IPS-18a (cell line): Measurements from ENCODE around the gene C21orf58.

Experiments
- H3K27ac ChIP-seq: one replicate; pipeline ENCODE4 v1.5.1; 2013; ENCODE audit warnings: low read length
- H3K27me3 ChIP-seq: one replicate; pipeline ENCODE4 v1.6.1; 2013; ENCODE audit warnings: mild to moderate bottlenecking, low read length; ENCODE audit not compliant: control insufficient read depth, insufficient read depth
- H3K36me3 ChIP-seq: one replicate; pipeline ENCODE4 v1.6.1; 2013; ENCODE audit warnings: low read depth, low read length; ENCODE audit not compliant: control insufficient read depth
- H3K4me1 ChIP-seq: one replicate; pipeline ENCODE4 v1.6.1; 2013; ENCODE audit warnings: low read depth, low read length; ENCODE audit not compliant: control insufficient read depth
- H3K4me3 ChIP-seq: one replicate; pipeline ENCODE4 v1.5.1; 2013; ENCODE audit warnings: low read length
- H3K9ac ChIP-seq: one replicate; pipeline ENCODE4 v1.6.1; 2013; ENCODE audit warnings: mild to moderate bottlenecking, low read length, moderate library complexity
- H3K9me3 ChIP-seq: one replicate; pipeline ENCODE4 v1.6.1; 2013; ENCODE audit warnings: low read depth, low read length; ENCODE audit not compliant: control insufficient read depth

The C21orf58 gene

DNA sequence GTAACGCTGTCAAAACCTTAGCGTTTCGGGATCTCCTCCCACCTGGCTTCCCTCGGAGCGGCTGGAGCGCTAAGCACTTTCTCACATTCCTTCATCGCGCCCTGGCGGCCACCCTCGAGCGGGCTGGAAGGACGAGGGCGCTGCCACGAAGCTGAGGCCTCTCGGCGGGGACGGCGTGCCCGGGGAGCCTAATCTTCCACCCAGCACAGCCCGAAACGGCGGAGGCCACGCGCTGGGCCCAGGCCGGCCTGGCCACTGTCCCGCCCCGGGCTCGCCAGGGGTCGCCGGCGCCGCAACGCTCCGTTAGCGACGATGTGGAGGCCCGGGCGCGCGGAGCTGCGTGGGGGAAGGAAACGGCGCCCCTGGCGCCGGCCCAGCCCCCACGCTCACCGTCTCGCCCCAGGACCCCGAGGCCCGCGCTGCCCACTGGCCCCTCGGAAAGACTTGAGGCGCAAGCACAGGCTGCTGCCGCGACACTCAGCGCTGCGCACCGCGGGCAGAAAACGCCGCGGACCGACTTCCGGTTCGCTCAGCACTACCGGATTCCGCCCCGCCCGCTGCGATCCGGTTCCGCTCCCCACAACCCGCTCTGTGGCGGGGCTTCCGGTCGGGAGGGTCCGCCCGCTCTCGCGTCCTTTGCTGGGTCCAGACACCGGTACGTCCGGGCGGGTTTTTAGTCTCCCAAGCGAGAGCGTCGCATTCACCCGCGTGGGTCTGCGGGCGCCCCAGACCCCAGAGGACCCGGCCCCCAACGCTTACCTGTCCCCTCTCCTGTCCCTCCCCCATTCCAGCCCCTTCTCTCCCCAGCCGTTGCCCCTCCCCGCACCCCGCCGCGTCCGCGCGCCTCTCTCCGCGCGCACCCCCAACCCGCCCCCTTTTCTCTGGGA, 37.7 kb downstream of the C21orf58 start, which contains the start of gene YBEY:
Gene YBEY, plus strand, starts transcription at position 582 of the 887 bp plus-strand sequence. CDS start 572 bp downstream, outside the sequence.
- peaks cover 10% of the 10 kb centered on the region for H3K36me3 ChIP-seq

DNA sequence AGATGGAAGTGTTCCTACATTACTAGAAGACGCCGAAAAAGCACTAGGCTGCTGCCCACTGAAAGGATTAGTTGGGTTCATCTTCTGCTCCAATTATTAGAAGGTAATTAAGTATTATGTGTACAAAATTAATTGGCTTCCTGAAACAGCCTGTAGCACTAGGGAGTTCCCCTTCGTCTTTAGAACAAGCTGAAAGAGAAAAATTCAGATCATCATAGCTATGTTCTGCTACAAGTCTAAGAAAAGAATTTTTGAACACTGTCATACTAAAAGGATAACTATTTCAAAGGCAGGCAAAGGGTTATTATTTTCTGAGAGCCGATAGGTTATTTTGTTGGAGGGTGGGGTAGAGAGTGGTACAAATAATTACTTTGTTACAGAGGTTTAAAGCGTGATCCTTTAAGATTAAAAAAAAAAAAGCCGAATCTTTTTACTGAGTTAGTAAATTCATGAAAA, 38.4 kb downstream of the C21orf58 start, which contains the start of gene MCM3AP:
Gene MCM3AP, minus strand, starts transcription at position 406 of the 456 bp plus-strand sequence. Its CDS starts 325 bp downstream, at position 81.
- H3K27me3 ChIP-seq, result no peaks in the 10 kb centered on the region
- H3K4me3 ChIP-seq, result peak within 1 kb of the TSS; percentile 99
- peak within 1 kb of the TSS; percentile 84 for H3K9ac ChIP-seq
- H3K9me3 ChIP-seq, result no peaks in the 10 kb centered on the region
- H3K4me1 ChIP-seq, result peaks cover 8% of the 10 kb centered on the region
- peaks cover 13% of the 10 kb centered on the region for H3K36me3 ChIP-seq
- peak within 1 kb of the TSS; percentile 71 for H3K27ac ChIP-seq

More for the DNA sequence above, 37.7 kb downstream of the C21orf58 start, which contains the start of gene YBEY:
- Histone ChIP-seq H3K4me1 (peaks cover 8% of the 10 kb centered on the region), H3K9ac (peak within 1 kb of the TSS; percentile 84), H3K9me3 (no peaks in the 10 kb centered on the region), H3K27me3 (no peaks in the 10 kb centered on the region), H3K4me3 (peak within 1 kb of the TSS; percentile 99), H3K27ac (peak within 1 kb of the TSS; percentile 71)

DNA sequence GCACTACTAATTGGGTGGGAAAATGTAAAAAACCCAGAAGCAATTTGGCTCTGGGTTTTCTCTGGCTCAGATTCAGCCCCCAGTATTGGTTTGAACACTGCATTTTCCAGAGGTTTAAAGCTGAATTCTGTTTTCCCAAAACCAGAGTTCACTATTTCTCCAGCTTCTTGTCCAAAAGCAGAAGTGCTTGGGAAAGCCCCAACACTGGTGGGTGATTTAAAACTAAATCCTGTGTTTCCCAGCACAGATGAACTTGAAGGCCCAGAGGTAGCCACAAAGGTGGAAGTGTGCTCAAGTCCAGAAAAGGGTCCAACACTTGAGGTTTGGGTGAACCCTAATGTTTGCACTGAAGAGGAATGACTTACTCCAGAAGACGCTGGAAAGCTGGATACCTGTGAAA, 38.9 kb downstream of the C21orf58 start:
- Histone ChIP-seq H3K36me3 (peaks cover 17% of the 10 kb centered on the region), H3K27ac (no peak overlapping the region), H3K9me3 (no peaks in the 10 kb centered on the region), H3K4me1 (peaks cover 8% of the 10 kb centered on the region), H3K4me3 (peak overlapping the region; percentile 99), H3K9ac (no peak overlapping the region), H3K27me3 (no peaks in the 10 kb centered on the region)

DNA sequence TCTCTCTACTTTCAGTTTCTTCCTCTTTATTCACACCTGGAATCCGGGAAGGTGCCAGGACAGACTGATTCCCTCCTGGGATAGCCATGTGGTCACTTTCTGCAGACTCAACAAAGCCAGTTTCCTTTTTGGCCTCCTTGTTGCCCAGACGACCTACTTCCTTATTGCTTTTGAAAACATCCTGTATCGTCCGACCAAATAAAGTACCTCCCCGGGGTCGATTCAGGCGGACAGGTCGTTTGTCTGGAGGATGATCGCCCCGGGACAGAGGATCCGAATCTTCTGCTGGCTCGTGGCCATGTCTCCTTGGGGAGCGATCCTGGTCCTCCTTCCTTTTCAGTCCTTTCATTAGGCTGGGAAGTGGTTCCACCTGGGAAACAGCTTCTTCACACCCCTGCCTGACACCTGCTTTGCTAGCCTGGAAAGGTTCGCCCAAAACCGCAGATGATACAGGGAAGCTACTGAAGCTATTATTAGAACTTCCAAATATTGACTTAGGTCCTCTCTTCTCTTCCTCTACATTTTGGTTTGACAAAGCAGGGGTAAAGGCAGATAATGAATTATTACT, 39.5 kb downstream of the C21orf58 start:
- no peaks in the 10 kb centered on the region for H3K9me3 ChIP-seq
- H3K27ac ChIP-seq, result no peak overlapping the region
- peaks cover 8% of the 10 kb centered on the region for H3K4me1 ChIP-seq
- no peak overlapping the region for H3K9ac ChIP-seq
- peak overlapping the region; percentile 0 for H3K4me3 ChIP-seq
- H3K27me3 ChIP-seq, result no peaks in the 10 kb centered on the region
- H3K36me3 ChIP-seq, result peaks cover 23% of the 10 kb centered on the region

DNA sequence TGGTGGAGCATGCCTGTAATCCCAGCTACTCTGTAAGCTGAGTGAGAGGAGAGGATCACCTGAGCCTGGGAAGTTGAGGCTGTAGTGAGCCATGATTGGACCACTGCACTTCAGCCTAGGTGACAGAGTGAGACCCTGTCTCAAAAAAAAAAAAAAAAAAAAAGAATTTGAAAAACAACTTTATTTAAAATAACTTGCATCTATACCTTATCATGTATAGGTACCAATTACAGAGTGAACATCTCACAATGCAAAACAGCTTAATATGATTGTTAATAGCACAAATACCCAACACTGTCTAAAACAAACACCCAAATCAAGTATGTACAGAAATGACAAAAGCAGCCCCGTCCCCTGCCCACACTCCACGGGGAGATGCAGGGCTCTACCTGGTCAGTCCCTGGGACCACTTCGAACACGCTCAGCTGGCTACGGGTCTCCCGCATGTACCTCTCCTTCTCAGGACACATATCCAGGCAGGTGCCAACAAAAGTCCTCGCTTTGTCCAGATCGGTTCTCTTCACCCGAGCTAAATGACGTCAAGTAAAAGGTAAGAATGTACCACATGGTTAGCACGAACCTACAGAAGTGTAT, 48.8 kb downstream of the C21orf58 start:
- H3K27ac ChIP-seq, result no peak overlapping the region
- no peaks in the 10 kb centered on the region for H3K27me3 ChIP-seq
- H3K4me1 ChIP-seq, result no peaks in the 10 kb centered on the region
- peaks cover 87% of the 10 kb centered on the region for H3K36me3 ChIP-seq
- H3K9me3 ChIP-seq, result no peaks in the 10 kb centered on the region
- no peak overlapping the region for H3K9ac ChIP-seq
- H3K4me3 ChIP-seq, result no peak overlapping the region

DNA sequence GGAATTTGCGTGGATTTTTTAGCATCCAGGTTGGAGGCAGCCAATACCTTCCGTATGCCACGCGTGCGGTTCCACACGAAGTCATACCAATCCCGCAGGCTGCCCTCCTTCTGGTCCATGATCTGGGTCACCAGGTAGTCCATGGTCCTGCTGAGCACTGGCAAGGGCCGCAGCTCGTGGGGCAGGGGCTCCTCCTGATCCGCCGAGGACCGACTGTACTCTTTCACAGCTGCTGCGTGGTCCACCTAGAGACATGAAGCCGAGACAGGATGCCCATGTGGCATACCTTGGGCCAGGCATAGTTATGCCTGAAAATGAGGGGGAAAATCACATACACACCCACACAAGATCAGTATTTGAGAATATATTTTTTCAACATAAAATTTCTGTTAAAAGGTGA, 50.3 kb downstream of the C21orf58 start:
- no peaks in the 10 kb centered on the region for H3K9me3 ChIP-seq
- H3K9ac ChIP-seq, result no peak overlapping the region
- H3K27me3 ChIP-seq, result no peaks in the 10 kb centered on the region
- H3K4me3 ChIP-seq, result no peak overlapping the region
- no peak overlapping the region for H3K27ac ChIP-seq
- no peaks in the 10 kb centered on the region for H3K4me1 ChIP-seq
- H3K36me3 ChIP-seq, result peaks cover 85% of the 10 kb centered on the region

DNA sequence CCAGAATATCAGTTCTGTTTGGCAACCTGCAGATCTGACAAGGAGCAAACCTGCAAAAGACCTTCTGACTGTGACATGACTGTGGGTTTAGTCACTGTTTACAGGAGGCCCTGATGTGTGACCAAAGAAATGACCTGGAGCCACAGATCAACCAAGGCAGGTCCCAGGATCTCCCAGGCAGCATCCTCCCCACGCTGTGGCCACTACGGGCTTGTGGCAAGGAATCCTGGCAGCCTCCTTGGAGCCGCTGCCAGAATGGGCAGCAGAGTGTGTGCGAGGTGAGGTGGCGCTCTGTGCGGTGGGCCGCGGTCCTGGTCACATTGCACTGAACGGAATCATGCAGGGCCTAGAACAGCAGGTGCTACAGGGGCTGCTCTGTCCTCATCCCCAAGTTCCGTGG, 54.2 kb downstream of the C21orf58 start:
- no peak overlapping the region for H3K27ac ChIP-seq
- H3K36me3 ChIP-seq, result peaks cover 79% of the 10 kb centered on the region
- no peak overlapping the region for H3K4me3 ChIP-seq
- H3K27me3 ChIP-seq, result no peaks in the 10 kb centered on the region
- no peaks in the 10 kb centered on the region for H3K9me3 ChIP-seq
- no peak overlapping the region for H3K9ac ChIP-seq
- no peaks in the 10 kb centered on the region for H3K4me1 ChIP-seq

DNA sequence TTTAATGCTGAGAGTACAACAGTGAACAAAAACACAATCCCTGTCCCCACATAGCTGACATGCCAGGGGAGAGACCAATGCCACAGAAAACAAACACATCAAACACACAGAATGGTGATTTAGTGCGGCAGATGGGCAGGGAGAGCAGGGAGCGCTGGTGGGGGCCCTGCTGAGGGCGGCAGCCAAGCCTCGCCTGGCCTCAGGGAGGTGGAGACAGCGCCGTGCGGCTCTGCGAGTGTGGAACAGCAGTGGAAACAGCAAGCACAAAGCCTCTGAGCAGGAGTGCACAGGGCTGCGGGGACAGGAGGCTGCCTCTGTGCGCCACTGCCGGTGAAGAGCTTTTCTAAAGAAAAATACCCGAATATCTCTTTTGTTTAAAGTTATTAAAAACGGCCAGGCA, 55.3 kb downstream of the C21orf58 start:
- Histone ChIP-seq H3K36me3 (peaks cover 77% of the 10 kb centered on the region), H3K27me3 (no peaks in the 10 kb centered on the region), H3K4me1 (no peaks in the 10 kb centered on the region), H3K4me3 (no peak overlapping the region), H3K9me3 (no peaks in the 10 kb centered on the region), H3K9ac (no peak overlapping the region), H3K27ac (no peak overlapping the region)

DNA sequence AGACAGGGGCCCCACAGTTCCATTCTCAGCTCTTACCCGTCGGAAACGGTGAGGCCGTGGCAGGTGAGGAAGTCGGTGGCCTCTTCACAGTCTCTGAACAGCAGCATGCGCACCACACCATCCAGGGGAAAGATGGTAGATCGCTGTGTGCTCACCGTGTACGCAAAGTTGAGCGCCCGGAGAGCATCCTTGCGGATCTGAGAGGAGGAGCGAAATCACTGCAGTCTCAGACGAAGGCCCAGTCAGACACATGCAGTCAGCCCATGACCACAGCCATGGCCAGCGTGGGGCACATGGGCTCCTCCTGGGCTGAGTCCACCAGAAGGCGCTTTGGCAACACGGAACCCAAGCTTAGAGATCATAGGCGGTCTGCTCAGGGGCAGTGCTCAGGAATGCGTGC, 56.7 kb downstream of the C21orf58 start:
- Histone ChIP-seq H3K36me3 (peaks cover 66% of the 10 kb centered on the region), H3K27me3 (no peaks in the 10 kb centered on the region), H3K9ac (no peak overlapping the region), H3K9me3 (no peaks in the 10 kb centered on the region), H3K4me1 (no peaks in the 10 kb centered on the region), H3K4me3 (no peak overlapping the region), H3K27ac (no peak overlapping the region)

DNA sequence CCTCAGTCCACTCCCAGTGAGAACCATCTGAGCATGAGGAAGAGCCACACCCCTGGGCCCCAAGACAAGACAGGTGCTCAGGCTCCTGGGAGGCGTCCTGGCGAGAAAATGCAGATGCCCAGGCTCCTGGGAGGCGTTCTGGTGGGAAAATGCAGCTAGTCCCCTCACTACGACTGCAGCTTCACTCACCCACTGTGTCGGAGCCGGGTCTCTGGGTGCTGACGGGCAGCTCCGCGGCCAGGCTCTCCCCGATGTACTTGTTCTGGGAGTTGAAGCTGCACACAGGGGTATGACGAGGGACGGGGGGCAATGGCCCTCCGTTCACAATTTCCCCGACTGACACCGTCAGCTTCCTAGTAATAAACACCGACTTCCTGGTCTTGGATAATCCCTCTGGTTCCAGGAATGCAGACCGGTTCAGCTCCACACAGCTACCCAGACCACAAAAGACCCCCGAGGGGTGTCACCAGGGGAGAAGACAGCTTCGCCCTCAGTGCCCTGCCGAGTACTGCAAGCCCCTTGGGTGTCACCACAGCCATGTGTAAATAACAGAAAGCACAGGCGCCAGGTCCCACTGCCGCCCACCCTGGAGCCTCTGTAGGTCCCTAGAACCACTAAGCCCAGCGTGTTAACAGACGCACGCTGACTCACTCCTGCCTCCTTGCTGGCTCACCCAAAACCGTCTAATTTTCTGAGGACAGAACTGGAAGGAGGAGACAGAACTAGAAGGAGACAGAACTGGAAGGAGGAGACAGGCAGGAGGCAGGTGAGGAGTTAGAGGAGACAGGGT, 57.7 kb downstream of the C21orf58 start:
- no peak overlapping the region for H3K27ac ChIP-seq

DNA sequence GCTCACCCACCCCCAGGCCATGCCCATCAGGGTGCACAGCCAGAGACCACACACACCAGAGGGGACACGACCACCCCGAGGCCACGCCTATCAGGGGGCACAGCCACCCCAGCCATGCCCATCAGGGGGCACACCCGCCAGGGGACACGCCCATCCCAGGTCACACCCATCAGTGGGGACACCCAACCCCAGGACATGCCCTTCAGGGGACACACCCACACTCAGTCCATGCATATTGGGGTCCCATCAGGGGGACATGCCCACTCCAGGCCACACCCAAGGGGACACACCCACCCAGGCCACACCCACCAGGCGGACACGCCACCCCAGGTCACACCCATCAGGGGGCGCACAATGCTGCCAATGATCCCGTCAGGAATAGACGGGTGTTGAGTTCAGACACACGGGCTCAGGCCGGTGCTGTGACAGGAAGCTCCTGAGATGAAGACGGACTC, 59.0 kb downstream of the C21orf58 start:
- Histone ChIP-seq H3K9ac (no peak overlapping the region), H3K4me3 (no peak overlapping the region), H3K36me3 (peaks cover 56% of the 10 kb centered on the region), H3K9me3 (no peaks in the 10 kb centered on the region), H3K27me3 (no peaks in the 10 kb centered on the region), H3K4me1 (no peaks in the 10 kb centered on the region), H3K27ac (no peak overlapping the region)

More for the DNA sequence above, 57.7 kb downstream of the C21orf58 start:
- no peaks in the 10 kb centered on the region for H3K4me1 ChIP-seq
- H3K4me3 ChIP-seq, result no peak overlapping the region
- H3K36me3 ChIP-seq, result peaks cover 63% of the 10 kb centered on the region
- no peaks in the 10 kb centered on the region for H3K27me3 ChIP-seq
- no peak overlapping the region for H3K9ac ChIP-seq
- no peaks in the 10 kb centered on the region for H3K9me3 ChIP-seq
